Lung microvascular endothelial cell (primary cell): ENCODE measurements around the gene CD70. TPM values are rescaled to one million over a fixed set of nuclear protein-coding genes. Genes with fewer than 3 reads are reported as not detected.
"Not testable (repeated sequence)": the region's sequence is repeated elsewhere in the genome, so short reads cannot be mapped to it uniquely, and the experiment has no call there.

ENCODE experiments used
- DNase-seq, 2 donors: peaks; one replicate each; pipeline versions ENCODE4 v3.0.0 to v3.0.0-alpha.2; 2010; ENCODE audit warnings: low read depth in 2 of 2
- total RNA-seq: library from RNA; depleted of rRNA; stranded (reverse); fragments of >200 nt; gene quantifications from 2 replicates; pipeline ENCODE4 v1.2.1, GENCODE V29; 2014

CD70 gene
- total RNA-seq, 1 donor from 2014 or later: not detected

DNA sequence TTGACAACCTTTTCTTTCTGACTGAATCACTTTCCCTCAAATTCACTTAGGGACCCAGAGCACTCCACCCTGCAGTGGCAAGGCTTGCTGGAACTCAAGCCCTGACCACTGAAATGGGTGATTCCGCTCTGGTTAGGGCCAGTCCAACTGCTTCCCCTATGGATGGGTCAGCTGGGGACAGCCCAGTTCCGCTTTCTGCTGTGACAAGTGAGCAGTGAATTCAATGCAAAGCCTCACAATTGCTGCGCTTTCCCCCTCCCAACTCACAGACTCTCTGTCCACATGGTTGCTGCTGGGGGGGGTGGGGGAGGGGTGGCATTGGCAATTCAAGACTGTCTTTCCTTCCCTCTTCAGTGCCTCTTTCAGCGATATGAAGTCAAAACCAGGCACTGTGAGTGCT, 18.7 kb downstream of the CD70 start:
- no peak for DNase-seq

DNA sequence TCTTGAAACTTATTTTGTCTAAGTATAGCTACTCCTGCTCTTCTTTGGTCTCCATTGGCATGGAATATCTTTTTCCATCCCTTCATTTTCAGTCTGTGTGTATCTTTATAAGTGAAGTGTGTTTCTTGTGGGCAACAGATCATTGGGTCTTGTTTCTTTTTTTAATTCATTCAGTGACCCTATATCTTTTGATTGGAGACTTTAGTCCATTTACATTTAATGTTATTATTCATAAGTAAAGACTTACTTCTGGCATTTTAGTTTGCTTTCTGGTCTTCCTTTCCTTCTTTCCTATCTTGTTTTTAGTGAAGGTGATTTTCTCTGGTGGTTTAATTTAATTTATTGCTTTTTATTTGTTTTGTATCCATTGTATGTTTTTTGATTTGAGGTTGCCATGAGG, 19.8 kb downstream of the CD70 start:
- DNase-seq: no peak

- DNase-seq: no peak
Observed at GRCh38 chr19:6570764-6571163, 20.2 kb downstream of the CD70 start.

DNA sequence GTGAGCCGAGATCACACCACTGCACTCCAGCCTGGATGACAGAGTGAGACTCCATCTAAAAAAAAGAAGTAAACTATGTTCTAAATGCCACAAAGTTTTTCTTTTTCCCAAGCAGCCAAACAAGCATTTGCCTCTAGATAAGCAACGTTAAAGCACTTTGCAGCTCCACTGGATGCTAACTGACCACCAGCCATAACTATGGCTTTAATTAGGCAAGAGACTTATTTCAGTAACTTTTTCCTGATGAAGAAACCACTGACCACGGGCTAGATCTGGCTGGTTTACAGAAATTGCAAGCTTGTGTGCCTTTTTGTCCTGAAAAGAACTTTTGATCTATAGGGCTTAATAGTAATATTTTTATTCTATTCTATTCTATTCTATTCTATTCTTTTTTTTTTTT, 22.1 kb downstream of the CD70 start:
- DNase-seq: no peak

GRCh38 chr19:6568010-6568526, 22.9 kb downstream of the CD70 start:
- no peak for DNase-seq

- DNase-seq: not testable (repeated sequence)
Observed at GRCh38 chr19:6566727-6567126, 24.2 kb downstream of the CD70 start.

DNA sequence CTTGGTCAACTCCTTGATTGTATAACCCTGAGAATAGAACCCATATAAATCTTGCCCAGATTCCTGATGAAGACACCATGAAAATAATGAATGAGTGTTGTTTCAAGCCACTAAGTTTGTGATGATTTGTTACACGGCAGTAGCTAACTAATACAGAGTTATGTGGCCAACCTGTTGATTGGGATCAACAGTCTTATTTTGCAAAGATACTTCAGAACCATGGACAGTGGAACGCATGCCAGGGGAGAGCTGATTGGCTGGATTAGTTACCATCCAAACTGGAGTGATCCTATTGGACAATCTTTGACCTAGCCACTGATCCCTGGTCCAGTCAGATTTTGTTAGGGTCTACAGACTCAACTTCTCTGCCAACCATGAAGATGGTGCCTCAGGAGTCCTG, 26.6 kb downstream of the CD70 start:
- peak; percentile 37 to 43 for DNase-seq

- not testable (repeated sequence) for DNase-seq
Observed at GRCh38 chr19:6562437-6562836, 28.5 kb downstream of the CD70 start.

GRCh38 chr19:6556480-6557195, 34.3 kb downstream of the CD70 start:
- DNase-seq: peak in 1 of 2 donors; percentile 69

DNA sequence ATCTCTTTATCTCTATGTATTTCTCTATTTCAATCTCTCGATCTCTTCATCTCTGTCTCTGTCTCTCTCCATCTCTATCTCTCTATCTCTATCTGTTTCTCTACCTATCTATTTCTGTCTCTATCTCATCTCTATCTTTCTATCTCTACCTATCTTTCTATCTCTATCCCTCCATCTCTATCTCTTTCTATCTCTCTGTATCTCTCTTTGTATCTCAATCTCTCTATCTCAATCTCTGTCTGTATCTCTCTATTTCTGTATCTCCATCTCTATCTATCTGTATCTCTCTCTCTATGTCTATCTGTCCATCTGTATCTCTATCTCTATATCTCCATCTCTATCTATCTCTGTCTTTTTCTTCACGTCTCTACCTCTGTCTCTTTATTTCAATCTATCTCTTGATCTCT, 34.9 kb downstream of the CD70 start:
- DNase-seq: no peak

GRCh38 chr19:6551607-6552450, 39.1 kb downstream of the CD70 start:
- no peak for DNase-seq

DNA sequence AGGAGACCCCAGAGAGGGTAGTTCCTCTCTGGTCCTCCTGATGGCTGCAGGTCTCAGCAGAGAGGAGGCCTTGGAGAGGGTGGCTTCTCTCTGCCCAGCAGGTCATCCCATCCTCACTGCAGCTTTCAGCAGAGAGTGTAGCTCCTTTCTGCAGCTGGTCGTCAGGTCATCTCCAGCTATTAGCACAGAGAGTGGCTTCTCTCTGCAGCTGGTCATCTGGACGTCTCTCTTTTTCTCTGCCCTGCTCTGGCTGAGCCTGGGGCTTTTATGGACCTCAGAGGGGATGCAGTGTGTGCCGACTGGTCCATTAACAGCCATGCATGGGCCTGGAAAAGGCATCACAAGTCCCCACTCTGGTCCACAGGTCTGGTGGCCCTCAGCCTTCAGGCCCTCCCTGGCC, 39.9 kb downstream of the CD70 start:
- no peak for DNase-seq

DNA sequence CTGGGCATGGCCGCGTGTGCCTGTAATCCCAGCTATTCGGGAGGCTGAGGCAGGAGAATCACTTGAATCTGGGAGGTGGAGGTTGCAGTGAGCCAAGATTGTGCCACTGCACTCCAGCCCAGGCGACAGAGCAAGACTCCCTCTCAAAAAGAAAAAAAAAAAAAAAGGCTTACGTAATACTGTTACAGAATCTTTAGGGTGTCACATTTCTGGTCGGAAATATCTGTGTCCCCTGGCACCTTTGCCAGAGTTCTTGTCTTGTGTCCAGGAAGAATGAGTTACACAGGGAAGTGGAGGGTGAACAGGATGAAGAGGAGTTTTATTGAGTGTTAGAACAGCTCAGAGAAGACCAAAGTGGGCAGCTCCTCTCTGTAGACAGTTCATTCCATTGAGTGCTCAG, 40.3 kb downstream of the CD70 start:
- not testable (repeated sequence) for DNase-seq

DNA sequence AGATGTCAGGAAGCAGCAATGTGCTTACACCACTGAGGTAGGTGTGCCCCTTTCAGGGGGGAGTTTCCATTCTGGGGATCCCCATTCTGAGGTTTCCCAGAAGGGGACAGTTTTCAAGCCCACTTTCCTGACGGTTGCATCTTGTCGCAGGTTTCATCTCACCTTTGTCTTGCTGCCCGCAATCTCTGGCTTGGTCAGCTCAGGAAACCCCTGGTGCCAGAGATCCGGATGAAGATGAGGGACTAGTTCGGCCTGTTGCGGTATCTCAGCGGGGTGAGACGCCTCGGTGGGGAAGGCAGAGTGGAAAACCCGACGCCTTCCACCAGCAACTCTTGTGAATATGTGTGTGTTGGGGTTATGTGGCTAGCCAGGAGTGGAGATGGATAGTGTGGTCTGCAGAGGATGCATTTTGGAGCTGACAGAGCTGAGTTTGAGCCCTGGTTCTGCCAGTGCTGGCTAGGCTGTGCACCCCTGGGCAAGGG, 47.0 kb downstream of the CD70 start:
- no peak for DNase-seq

GRCh38 chr19:6540918-6541689, 49.8 kb downstream of the CD70 start:
- DNase-seq: no peak

GRCh38 chr19:6539514-6539913, 51.4 kb downstream of the CD70 start:
- DNase-seq: no peak

Other genes with a start within 250 kb of the CD70 start
- 47.9 and 54.8 TPM in 2 replicates for gene CLPP, start 229.6 kb downstream of the CD70 start, total RNA-seq
- gene ALKBH7, start 218.4 kb downstream of the CD70 start, total RNA-seq: 30.7 and 40.5 TPM in 2 replicates
- 0.44 and 1.2 TPM in 2 replicates for gene PSPN, start 215.2 kb downstream of the CD70 start, total RNA-seq
- 35.1 and 36.7 TPM in 2 replicates for gene GTF2F1, start 198.0 kb downstream of the CD70 start, total RNA-seq
- gene KHSRP, start 166.3 kb downstream of the CD70 start, total RNA-seq: 73.4 and 87.0 TPM in 2 replicates
- gene SLC25A41, start 157.4 kb downstream of the CD70 start, total RNA-seq: not detected in 2 replicates
- gene SLC25A23, start 131.4 kb downstream of the CD70 start, total RNA-seq: 13.1 and 15.7 TPM in 2 replicates
- gene CRB3, start 126.9 kb downstream of the CD70 start, total RNA-seq: not detected in 2 replicates
- not detected in 2 replicates for gene DENND1C, start 109.4 kb downstream of the CD70 start, total RNA-seq
- not detected in 2 replicates for gene TUBB4A, start 88.8 kb downstream of the CD70 start, total RNA-seq
- gene TNFSF9, start 60.1 kb downstream of the CD70 start, total RNA-seq: 0.40 and 0.65 TPM in 2 replicates
- gene TNFSF14, start 79.0 kb upstream of the CD70 start, total RNA-seq: not detected in 2 replicates
- 0.44 and 1.6 TPM in 2 replicates for gene C3, start 129.5 kb upstream of the CD70 start, total RNA-seq
- 42.1 and 58.3 TPM in 2 replicates for gene GPR108, start 146.4 kb upstream of the CD70 start, total RNA-seq
- gene TRIP10, start 148.5 kb upstream of the CD70 start, total RNA-seq: 17.7 and 20.4 TPM in 2 replicates
- 2.2 and 3.0 TPM in 2 replicates for gene SH2D3A, start 176.3 kb upstream of the CD70 start, total RNA-seq
- 0.22 TPM in 1 of 2 replicates, not detected in the other for gene VAV1, start 181.6 kb upstream of the CD70 start, total RNA-seq